WTC11 (cell line): ENCODE data around the gene APOD.

ENCODE experiments used
- CREM ChIP-seq: sonication (generic); formaldehyde crosslinking; IDR thresholded peaks from 2 replicates; pipeline ENCODE4 v1.8.1; 2022; ENCODE audit warnings: mild to moderate bottlenecking, missing genetic modification reagents, moderate library complexity
- ETV6 ChIP-seq: sonication (generic); formaldehyde crosslinking; IDR thresholded peaks from 2 replicates; pipeline ENCODE4 v1.8.1; 2022; ENCODE audit warnings: mild to moderate bottlenecking, missing genetic modification reagents
- MXD4 ChIP-seq: fragments of 250-450 bp; sonication (Bioruptor Pico); IDR thresholded peaks from 2 replicates; pipeline ENCODE4 v1.8.0; 2021; ENCODE audit warnings: mild to moderate bottlenecking, moderate library complexity, borderline replicate concordance
- NFYB ChIP-seq: sonication (generic); formaldehyde crosslinking; conservative IDR thresholded peaks from 2 replicates; pipeline ENCODE4 v1.8.0; 2022; ENCODE audit warnings: low read depth, missing genetic modification reagents
- NR1H2 ChIP-seq: sonication (generic); formaldehyde crosslinking; IDR thresholded peaks from 2 replicates; pipeline ENCODE4 v1.9.0; 2021; ENCODE audit warnings: mild to moderate bottlenecking, moderate library complexity, missing genetic modification reagents
- NR2C2 ChIP-seq: sonication (generic); formaldehyde crosslinking; IDR thresholded peaks from 2 replicates; pipeline ENCODE4 v1.8.0; 2022; ENCODE audit warnings: mild to moderate bottlenecking, missing genetic modification reagents
- SP1 ChIP-seq: sonication (generic); formaldehyde crosslinking; conservative IDR thresholded peaks from 2 replicates; pipeline ENCODE4 v1.8.1; 2022; ENCODE audit warnings: missing genetic modification reagents
- ZNF232 ChIP-seq: sonication (generic); formaldehyde crosslinking; IDR thresholded peaks from 2 replicates; pipeline ENCODE4 v1.8.0; 2022; ENCODE audit warnings: mild to moderate bottlenecking, missing genetic modification reagents
- ZNF263 ChIP-seq: sonication (generic); formaldehyde crosslinking; IDR thresholded peaks from 2 replicates; pipeline ENCODE4 v1.8.1; 2022; ENCODE audit warnings: low read depth, mild to moderate bottlenecking, moderate library complexity, missing genetic modification reagents
- TF ChIP-seq, protein P1 (sequence below): fragments of 250-450 bp; sonication (Bioruptor Pico); IDR thresholded peaks from 2 replicates; pipeline ENCODE4 v1.8.0; 2021; ENCODE audit warnings: mild to moderate bottlenecking
- TF ChIP-seq, protein P2 (sequence below): fragments of 200-600 bp; IDR thresholded peaks from 2 replicates; pipeline ENCODE4 v1.8.0; 2022; ENCODE audit warnings: antibody characterized with exemption
- TF ChIP-seq, protein P3 (sequence below): sonication (generic); formaldehyde crosslinking; IDR thresholded peaks from 2 replicates; pipeline ENCODE4 v1.8.1; 2023; ENCODE audit warnings: mild to moderate bottlenecking, missing genetic modification reagents, moderate library complexity

DNA sequence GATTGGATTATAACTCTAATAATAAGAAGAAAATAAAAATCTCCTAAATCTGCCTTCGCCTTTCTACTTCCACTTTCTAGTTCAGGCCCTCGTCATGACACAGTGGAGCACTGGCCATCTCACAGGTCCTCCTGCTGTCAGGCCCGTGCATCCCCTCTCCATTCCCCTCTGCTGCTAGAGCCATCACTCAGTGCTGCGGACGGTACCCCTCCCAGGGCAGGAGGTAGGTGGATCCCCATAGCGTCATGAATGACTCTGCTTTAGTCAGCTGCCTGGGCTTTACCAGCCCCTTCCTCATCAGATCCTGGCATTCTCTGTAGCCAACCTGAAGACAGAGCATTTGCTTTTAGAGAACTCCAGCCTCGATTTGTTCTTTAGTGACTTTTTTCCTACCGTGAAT is 28.6 kb downstream of the APOD start:
- TF ChIP-seq NR2C2 (CRISPR knock-in tag) (no peak), SP1 (CRISPR knock-in tag) (no peak), NFYB (no peak), ETV6 (CRISPR knock-in tag) (no peak), ZNF232 (CRISPR knock-in tag) (no peak), MXD4 (CRISPR knock-in tag) (no peak), ZNF263 (CRISPR knock-in tag) (no peak), CREM (CRISPR knock-in tag) (no peak), NR1H2 (CRISPR knock-in tag) (no peak)
- TF ChIP-seq, protein P1, sequence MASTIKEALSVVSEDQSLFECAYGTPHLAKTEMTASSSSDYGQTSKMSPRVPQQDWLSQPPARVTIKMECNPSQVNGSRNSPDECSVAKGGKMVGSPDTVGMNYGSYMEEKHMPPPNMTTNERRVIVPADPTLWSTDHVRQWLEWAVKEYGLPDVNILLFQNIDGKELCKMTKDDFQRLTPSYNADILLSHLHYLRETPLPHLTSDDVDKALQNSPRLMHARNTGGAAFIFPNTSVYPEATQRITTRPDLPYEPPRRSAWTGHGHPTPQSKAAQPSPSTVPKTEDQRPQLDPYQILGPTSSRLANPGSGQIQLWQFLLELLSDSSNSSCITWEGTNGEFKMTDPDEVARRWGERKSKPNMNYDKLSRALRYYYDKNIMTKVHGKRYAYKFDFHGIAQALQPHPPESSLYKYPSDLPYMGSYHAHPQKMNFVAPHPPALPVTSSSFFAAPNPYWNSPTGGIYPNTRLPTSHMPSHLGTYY (CRISPR knock-in tag): no peak
- TF ChIP-seq, protein P2, sequence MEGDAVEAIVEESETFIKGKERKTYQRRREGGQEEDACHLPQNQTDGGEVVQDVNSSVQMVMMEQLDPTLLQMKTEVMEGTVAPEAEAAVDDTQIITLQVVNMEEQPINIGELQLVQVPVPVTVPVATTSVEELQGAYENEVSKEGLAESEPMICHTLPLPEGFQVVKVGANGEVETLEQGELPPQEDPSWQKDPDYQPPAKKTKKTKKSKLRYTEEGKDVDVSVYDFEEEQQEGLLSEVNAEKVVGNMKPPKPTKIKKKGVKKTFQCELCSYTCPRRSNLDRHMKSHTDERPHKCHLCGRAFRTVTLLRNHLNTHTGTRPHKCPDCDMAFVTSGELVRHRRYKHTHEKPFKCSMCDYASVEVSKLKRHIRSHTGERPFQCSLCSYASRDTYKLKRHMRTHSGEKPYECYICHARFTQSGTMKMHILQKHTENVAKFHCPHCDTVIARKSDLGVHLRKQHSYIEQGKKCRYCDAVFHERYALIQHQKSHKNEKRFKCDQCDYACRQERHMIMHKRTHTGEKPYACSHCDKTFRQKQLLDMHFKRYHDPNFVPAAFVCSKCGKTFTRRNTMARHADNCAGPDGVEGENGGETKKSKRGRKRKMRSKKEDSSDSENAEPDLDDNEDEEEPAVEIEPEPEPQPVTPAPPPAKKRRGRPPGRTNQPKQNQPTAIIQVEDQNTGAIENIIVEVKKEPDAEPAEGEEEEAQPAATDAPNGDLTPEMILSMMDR: no peak
- TF ChIP-seq, protein P3, sequence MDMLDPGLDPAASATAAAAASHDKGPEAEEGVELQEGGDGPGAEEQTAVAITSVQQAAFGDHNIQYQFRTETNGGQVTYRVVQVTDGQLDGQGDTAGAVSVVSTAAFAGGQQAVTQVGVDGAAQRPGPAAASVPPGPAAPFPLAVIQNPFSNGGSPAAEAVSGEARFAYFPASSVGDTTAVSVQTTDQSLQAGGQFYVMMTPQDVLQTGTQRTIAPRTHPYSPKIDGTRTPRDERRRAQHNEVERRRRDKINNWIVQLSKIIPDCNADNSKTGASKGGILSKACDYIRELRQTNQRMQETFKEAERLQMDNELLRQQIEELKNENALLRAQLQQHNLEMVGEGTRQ (CRISPR knock-in tag): no peak
